Measurements from ENCODE around the gene BCAS3.

The BCAS3 gene

GRCh38 chr17:61360318-61360943, 682.8 kb downstream of the BCAS3 start:
- no peak for DNase-seq (ENCODE audit: low read depth, low spot score)

DNA sequence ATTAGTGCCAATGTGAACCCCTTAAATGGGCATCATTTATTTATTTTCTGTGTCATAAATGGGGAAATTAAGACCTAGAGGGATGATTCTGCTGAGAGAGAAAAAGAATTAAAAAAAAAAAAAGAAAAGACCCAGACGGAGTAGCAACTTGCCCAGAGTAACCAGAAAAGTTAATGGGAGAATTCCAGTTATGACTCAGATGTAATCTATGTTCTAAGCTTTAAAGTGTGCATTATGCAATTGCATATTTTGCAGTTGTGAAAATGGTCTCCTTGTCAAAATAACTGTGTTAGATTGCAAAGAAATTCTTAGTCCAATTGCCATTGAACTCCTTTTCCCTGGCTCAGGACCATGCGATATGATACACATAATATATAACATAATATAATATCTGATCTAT, 683.4 kb downstream of the BCAS3 start:
- DNase-seq (ENCODE audit: low read depth, low spot score): no peak

DNA sequence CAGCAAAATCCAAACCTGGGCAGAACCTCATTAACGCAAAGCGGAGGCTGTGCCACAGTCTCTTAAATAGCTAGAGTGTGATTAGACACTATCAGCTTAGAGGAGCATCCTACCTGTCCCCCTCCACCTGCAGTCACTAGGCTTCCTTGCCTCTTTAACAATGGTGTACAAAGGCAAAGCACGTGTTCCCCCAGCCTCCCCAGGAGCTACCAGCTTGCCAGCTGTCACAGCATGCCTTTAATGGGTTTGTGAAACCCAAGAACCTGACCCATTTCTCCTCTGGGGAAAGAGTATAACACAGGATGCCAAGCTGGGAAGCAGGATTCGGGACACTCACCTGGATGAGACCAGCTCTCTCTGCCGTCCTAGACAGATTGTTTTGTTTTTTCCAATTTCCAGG, 684.7 kb downstream of the BCAS3 start:
- DNase-seq (ENCODE audit: low read depth, low spot score): no peak

- DNase-seq (ENCODE audit: low read depth, low spot score): no peak
These were observed 685.4 kb downstream of the BCAS3 start for GRCh38 chr17:61362852-61363600.

DNA sequence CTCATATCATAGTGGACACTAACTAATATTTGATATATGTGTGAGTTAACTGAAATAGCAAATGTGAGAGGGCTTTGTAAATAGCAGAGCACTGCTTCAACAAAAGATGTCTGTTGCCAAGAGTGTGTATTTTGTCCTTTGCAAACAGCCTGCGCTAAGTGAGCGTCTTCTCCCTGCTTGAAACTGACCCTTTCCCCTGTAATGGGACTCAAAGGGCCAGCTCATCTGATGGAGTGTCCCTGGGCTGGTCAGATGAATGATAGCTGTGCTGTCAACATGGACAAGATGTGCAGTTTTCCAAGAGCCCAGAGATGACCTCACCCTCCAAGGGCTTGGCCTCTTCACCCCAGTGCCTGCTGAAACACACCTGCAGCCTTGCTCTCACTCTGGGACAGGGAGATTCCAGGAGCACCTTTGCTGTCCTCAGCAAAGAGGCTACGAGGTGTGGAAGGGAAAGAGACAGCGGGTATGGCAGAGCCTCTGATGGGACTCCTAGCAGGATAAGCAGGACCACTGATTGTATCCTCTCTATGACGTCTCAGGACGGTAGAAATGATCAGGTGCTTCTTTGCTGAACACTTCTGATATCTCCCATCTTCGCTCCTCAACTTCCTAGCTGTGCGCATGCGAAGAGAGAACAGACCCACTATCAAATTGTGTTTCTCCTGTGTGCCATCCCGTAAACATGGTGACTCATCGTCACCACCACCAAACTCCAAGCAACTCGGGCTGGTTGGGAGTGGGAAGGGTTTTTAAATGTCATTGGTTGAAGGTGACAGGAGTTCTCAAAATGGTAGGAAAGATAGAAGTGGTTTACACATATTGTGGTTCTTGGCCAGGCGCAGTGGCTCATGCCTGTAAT, 686.2 kb downstream of the BCAS3 start:
- DNase-seq (ENCODE audit: low read depth, low spot score): no peak

- no peak for DNase-seq (ENCODE audit: low read depth, low spot score)
These were observed 686.8 kb downstream of the BCAS3 start for GRCh38 chr17:61364463-61364846.

- no peak for DNase-seq (ENCODE audit: low read depth, low spot score)
These were observed 688.5 kb downstream of the BCAS3 start for GRCh38 chr17:61366076-61366714.

DNA sequence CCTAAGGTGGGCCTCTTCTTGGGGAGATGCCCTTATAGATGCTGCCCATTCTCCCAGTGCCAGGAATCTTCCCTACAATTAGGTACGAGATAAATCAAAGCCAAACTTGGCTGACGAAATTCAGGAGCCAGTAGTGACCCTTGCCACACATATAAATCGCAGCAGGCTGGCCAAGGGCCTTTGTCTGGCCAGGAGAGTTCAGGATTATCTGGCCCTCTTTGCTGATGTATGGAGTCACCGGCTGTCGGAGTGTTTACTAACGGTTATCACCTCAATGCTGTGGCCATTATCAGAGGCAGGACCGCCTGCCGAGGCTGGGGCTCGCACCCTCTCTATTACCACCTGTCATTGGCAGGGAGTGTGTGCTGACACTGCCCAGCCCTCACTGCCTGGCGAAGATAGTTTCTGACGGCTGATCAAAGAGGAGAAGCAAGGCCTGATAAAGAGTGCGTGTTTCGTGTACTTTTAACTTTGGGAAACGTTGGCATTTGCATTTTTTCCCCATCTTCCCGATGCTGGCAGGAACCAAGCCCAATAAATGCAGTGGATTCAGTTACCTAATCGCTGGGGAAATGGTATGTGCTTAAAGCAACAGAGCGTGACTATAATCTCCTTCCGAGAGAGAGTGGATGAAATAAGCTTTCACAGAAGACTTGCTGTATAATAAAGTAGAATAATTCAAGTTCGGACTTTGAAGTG, 689.2 kb downstream of the BCAS3 start:
- DNase-seq (ENCODE audit: low read depth, low spot score): no peak

GRCh38 chr17:61368049-61368831, 690.6 kb downstream of the BCAS3 start:
- no peak for DNase-seq (ENCODE audit: low read depth, low spot score)

- no peak for DNase-seq (ENCODE audit: low read depth, low spot score)
These were observed 691.3 kb downstream of the BCAS3 start for GRCh38 chr17:61368832-61369450.

- DNase-seq (ENCODE audit: low read depth, low spot score): no peak
These were observed 692.1 kb downstream of the BCAS3 start for GRCh38 chr17:61369751-61370150.

- DNase-seq (ENCODE audit: low read depth, low spot score): no peak
These were observed 693.5 kb downstream of the BCAS3 start for GRCh38 chr17:61371179-61371578.

DNA sequence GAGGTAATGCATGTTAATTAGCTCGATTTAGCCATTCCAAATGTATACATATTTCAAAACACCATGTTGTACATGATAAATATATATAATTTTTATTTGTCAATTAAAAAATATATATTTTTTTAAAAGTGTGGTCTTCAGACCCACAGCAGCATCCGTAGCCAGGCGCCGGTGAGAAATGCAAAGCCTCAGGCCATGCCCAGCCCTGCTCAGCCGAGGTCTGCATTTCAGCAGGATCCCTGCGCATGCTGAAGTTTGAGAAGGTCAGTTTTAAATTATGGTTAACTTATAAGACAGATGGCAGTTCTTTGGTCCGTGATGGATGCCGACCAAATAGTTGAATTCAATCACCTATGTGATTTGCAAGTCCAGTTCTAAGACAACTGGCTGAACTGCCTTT, 694.0 kb downstream of the BCAS3 start:
- no peak for DNase-seq (ENCODE audit: low read depth, low spot score)

- no peak for DNase-seq (ENCODE audit: low read depth, low spot score)
These were observed 694.8 kb downstream of the BCAS3 start for GRCh38 chr17:61372436-61372835.

DNA sequence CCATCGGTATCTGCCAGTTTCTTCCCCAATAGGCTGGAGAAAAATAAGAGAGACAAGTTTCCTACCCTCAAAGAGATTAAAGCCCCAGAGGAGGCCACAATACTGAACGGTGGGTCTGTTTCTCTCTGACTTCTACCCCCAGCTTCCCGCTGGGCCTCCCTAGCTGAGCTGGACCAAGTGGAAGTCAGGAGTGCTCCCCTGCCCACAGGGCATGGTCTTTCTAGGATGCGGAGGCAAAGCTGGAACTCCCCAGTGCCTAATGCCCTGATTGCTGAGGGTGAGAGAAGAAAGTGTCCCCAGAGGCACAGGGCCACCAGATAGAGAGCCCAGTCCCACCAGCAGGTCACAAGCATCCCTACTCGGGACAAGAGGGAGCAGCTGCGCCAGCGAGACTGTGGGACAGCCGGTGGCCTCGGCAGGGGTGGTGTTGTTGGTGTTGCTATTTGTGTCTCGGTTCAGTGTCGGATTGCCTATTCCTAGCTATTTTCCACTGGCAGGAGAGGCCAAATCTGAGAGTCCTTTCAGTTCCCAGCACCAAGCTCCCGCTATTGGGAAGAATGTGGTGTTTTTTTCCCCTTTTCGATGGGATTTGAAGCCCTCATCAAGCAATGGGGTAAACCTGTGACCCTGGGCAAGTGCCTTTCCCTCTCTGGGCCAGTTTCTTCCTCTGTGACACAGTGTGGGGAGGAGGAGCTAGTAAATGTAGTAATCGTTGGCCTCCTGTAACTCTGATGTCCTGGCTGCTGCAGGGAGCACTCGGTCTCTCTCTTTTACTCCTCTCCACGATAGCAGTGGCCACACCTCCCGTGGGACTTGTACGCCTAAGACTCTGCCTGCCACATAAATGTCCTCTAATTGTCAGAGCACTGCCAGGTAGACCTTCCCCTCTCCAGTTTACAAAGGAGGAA, 699.5 kb downstream of the BCAS3 start:
- no peak for DNase-seq (ENCODE audit: low read depth, low spot score)

GRCh38 chr17:61378658-61379456, 701.2 kb downstream of the BCAS3 start:
- DNase-seq (ENCODE audit: low read depth, low spot score): no peak

DNA sequence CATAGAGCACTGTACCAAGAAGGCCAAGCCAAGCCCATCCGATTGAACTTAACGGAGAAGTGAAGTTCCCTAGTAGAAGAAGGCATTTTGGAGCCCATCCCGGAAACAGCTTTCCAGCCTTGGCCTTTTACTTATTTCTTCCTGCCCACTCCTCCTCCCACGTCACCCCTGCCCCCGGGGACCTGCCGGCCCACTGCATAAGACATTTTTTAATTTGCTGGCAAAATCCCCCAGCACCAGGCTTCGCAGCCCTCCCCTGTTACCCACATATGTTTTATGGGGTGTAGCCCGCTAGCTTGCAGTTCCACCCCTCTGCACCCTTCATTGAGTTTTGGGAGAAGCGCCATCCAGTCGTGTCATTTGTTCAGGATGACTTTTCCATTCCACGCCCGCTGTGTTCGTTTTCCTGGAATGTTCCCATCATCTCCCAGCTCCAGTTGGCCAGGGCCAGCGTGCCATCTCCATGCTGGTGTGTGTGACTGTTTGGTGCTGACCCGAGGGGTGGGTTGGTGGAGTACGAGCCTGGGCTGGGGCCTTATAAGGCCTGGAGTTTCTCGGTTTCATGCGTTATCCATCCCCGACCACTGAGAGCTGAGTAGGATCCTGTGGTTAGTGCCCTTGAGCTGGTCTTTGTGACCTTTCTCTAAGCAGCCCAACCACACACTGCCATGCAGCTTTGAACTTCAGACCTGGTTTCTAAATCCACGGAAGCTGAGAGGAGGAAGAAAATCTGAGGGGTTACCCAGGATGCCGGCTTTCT, 702.0 kb downstream of the BCAS3 start:
- DNase-seq (ENCODE audit: low read depth, low spot score): no peak

Data from brain pericyte (primary cell).